ENCODE results near the gene HOXD9.

The HOXD9 gene

DNA sequence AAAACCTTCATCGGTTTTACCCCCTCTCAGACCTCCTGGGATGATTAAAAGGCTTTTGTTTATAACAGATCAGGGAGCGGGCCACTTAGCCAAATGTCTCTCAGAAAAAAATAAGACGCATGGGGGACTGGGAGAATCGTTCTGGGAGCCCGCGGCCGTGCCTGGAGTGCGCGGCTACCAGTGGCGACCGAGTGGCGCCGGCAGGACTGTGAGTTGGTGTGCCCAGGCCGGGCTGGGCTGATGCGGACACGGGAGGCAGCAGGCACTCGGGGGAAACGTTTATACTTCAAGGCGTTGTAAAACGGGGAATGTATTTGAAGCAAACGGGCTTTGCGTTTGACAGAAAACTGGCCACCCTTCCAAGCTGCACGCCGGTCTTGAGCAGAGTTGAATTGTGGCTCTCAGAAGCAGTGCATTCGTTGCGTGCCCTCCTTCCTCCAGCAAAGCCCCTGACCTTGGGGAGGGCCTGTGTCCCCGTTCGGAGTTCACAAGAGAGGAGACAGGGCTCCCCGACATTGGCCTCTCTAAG, 10.6 kb upstream of the HOXD9 start:
- no peak for DNase-seq

DNA sequence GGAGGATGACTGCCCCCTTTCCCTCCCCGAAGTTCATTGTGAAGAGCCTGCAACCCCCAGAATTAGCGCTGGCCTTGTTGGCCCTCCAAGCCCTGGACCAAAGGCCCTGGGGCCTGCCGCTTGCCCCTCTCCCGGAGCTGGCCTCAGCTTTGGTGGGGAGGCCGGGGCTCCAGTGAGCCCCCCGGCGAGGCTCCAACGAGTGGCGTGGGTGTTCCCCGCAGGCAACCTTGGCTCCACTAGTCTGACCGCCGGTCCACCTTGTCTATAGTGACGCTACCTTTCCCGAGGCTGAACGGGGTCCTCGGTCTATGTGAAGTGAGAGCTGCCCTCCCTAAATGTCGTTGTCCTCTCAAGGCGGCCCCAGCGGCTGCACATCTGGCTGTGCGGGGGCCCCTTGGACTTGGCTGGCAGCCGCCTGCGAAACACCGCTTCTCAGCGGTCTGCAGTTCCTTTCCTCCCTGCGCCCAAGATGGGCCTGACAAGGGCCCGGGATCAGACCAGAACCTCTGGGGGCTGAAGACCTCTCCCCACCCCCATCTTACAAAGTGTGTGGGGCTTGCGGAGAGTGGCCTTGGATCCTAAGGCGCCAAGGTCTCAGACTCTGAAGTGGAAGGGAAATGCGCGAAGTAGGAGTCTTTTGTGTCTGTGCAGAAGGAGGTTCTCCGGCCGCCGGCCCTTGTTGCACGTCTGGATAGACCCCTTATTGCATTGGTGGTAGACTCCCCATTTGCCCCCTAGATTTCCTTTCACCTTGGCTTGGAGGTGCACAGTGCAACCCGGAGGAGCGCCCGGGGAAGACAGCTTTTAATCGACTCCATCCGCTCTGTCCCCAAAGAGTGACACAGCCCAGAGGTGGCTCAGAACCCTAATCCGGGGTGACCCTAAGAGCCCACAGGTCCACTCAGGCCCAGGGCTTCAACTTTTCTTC, 9.9 kb upstream of the HOXD9 start:
- no peak for DNase-seq

DNA sequence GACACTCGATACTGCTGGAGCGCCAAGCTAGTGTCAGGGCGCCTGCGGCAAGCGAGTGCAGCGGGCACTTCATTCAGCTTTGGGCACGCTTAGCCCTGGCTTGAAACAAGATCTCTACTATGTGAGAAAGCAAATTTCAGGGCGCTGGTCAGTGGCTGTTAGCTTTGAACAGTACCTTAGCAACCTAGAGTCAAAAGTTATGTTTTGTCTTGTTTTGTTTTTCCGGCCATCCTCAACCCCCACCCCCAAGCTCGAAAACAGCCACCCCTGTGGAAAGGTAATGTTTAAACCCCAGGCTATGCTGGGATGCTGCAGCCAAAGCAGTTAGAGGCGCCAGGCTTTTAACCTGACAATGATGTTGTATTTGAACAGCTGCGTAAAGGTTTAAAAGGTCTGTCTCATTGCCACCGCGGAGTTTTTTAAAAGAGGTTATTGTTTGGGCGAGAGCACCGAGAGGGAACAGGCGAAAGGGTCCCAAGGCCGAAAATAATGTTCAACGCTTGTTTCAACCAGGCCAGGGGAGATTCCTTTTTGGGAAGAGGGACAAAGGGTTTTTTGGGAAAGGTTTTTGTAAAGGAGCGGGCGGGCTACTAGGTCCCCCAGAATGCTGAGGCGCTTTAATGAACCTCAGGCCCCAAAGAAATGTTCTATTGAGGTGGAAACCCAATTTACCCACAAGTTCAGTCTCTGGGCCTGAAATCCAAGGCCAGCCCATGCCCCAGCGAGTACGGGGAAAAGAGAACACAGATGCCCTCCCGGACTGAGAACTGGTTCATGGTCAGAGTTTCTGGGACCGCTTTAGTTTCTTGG, 8.2 kb upstream of the HOXD9 start:
- no peak for DNase-seq

DNA sequence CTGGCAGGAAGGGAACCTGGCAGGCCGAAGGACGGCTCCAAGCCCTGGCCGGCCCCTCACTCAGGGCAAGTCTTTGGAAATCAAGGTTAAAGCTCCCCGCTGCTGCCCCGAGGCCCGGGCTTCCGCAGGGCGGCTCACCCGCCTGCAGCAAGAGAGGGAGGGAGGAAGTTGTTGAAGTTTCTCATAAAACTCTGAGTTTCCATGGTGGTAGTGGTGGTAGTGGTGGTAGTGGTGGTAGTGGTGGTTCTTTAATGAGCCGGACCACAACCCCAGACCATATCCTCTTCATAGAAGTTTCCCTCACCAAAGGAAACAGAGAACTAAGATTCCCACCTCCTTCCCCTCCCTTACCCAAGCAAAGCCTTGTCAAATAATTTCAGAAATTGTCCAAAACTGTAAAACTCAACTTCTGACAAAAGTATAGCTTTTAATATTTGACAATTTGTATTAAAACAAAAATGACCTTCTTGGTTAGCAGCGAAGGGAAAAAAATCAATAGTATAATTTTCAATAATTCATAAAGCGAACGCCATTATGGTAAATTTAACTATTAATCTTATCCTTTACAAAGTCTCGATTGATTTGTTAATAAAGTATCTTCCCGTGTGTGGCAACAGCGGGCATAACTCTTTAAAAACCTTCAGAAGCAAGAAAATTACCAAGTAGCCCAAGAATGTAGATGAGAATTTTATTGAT, 7.4 kb upstream of the HOXD9 start:
- no peak for DNase-seq

DNA sequence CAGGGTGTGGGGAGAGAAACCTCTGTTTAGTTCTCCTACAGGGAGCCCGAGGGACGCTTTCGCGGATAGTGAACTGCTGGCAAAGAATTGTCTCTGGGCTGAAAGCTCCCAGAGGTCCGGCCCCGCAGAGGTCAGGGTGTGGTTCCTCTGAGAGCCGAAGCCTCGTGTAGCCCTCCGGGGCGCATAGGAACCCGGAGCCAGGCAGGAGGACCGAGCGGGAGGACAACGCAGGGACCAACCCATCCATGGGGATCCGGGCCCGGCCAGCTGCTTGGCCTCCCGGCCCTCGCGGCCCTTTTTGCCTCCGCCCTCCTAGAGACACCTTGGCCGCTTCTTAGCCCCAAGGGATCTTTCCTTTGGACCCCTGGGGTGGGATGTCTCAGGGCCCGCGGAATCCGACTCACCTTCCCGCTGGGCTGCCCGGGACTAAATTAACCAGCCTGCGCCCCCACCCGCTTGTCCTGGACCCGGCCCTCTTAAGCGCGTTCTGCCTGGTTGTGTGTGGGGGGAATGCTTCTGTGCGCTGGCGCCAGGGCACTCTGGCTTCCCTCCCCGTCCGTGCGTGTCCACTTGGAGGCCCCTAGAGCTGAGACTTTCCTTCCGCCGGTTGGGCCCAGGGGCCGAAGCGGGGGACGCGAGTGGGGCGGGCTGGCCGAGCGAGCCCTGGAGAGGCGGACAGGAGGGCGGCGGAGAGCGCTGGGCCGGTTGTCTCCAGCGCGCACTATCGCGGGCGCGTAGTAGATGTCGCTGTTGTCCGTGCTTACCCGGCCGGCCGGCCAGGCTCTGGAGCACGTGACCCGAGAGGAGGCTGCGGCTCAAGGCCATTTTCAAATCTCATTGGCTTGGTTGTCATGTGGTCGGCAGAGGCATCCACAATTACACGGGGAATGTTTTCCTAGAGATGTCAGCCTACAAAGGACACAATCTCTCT, 6.4 kb upstream of the HOXD9 start, which contains the start of gene HOXD10:
Gene HOXD10, plus strand, starts transcription at position 896 of the 931 bp plus-strand sequence. CDS start 56 bp downstream, outside the sequence.
- DNase-seq: no peak

DNA sequence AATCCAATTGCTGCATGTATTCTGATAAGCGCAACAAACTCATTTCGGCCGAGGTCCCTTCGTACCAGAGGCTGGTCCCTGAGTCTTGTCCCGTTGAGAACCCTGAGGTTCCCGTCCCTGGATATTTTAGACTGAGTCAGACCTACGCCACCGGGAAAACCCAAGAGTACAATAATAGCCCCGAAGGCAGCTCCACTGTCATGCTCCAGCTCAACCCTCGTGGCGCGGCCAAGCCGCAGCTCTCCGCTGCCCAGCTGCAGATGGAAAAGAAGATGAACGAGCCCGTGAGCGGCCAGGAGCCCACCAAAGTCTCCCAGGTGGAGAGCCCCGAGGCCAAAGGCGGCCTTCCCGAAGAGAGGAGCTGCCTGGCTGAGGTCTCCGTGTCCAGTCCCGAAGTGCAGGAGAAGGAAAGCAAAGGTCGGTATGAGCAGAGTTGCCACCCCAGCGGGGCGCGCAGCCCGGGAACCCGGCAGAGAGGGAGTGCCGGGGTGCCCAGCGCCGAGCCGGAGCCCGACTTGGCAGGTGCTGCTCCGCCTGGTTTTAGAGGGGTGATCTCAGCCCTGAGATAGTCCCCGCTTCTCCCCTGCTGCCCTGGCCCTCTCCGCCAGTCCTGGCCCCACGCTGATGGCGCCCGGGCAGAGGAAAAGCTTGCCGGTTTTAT, 5.2 kb upstream of the HOXD9 start:
- DNase-seq: no peak

DNA sequence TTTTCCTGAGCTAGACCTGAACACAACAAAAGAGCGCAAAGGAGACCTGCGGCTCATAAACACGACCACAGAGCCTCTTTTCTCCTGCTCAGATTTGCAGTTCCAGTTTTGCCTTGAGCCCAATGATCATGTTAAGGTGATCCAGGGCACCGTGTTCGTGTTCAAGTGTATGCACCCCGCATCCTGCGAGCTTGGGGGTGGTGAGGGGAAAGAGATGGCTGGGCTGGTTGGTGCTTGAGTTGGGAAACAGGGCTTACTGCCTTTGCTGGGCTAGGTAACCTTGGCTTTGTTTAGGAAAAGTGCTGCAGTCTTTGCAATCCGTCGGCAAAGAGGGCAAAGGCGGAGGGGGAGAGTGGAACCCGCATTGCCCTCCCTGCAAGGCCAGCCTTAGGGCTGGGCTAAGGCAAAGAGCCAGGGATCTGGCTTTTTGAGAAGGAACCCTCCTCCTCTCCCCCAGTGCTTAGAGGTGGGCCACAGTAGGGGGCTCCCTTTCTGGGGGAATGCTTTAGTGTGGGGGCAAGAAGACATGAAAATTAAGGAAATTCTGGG, 4.6 kb upstream of the HOXD9 start:
- no peak for DNase-seq

DNA sequence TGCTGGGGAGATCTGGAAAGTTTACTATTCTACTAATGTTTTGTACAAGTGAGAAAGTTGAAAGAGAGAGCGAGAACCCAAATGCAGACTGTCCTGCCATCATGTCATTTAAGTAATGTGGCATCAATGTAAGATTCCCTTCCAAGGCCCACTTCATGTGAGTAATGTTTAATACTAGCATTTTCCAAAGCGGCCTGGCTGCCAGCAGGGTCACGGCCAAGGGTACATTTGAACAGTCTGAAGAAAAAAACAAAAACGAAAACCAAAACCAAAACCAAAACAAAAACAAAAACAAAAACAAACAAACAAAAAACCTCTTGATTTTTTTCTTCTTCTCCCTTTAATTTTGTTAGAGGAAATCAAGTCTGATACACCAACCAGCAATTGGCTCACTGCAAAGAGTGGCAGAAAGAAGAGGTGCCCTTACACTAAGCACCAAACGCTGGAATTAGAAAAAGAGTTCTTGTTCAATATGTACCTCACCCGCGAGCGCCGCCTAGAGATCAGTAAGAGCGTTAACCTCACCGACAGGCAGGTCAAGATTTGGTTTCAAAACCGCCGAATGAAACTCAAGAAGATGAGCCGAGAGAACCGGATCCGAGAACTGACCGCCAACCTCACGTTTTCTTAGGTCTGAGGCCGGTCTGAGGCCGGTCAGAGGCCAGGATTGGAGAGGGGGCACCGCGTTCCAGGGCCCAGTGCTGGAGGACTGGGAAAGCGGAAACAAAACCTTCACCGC, 3.7 kb upstream of the HOXD9 start:
- DNase-seq: no peak

DNA sequence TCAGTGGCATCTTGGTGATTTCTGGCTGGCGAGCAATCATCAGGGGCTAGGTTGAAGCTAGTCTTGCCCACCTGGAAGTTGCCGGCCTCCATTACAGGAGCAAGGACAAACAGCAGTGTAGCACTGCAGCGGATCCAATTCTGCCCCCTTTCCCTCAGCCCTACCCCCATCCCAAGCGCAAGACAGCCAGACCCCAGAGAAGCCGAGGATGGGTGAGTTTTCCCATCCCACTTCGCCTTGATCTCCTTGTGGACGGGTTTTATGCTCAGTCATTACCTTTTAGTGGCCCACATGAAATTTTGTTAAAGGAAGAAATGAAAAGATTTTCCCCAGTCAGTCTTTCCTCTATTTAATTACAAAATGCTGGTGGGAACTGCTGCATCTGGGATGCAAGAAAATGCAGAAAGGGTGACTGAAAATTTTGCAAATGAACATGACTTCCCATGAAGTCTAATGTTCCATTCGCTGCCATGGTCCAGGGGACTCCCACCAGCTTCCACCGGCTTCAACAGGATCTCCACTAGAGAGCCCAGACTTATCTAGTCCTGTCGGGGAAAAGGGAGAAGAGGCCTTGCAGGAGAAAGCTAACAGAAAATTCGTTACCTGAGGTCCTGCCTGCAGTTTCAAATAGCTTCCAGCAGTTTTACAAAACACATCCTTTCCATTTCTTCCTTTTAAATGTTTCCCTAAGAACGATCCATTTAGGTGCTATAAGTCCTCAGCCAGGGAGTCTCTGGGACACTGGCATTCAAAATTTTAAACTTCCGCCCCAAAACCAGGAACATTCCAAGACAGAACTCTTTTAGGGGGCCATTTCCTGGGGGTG, 1.9 kb upstream of the HOXD9 start:
- no peak for DNase-seq

DNA sequence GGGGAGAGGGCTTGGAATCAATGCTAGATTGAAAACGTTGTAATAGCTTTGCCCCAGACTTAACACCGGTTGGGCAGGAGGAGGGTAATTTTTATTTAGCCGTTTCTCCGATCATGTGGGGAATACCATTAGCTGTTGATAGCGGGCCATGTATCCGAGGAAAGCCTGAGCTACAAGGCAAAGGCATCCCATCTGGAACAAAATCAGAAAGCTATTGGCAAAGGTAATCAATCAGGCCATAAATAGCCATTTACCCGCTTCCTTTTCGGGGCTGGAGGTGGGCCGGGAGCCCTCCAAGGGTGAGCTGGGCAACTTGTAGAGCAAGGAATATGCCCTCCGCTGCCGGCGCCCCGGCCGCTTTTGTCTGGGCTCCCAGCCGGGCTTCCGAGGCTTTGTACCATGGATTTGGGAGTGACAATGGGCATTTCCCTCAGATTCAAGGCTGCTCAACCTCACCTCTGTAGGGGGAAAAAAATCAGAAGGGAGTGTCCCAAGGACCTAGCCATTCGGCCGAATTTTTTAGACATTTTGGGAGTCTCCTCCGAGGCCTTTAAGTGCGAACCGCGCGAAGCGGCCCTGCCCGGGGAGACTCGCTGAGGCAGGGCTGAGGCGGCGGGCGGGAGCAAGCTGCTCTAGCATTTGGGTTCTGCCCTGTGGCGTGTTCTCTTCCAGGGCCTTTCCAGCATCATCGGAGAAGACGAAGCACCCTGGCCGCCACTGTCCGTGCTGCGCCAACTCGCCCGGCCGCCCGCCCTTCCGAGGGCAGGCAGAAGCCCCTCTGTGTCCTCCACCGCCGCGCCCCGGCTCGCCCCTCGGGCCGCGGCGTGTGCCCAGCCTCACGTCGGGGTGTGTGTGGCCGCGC, 1.1 kb upstream of the HOXD9 start:
- DNase-seq: no peak

DNA sequence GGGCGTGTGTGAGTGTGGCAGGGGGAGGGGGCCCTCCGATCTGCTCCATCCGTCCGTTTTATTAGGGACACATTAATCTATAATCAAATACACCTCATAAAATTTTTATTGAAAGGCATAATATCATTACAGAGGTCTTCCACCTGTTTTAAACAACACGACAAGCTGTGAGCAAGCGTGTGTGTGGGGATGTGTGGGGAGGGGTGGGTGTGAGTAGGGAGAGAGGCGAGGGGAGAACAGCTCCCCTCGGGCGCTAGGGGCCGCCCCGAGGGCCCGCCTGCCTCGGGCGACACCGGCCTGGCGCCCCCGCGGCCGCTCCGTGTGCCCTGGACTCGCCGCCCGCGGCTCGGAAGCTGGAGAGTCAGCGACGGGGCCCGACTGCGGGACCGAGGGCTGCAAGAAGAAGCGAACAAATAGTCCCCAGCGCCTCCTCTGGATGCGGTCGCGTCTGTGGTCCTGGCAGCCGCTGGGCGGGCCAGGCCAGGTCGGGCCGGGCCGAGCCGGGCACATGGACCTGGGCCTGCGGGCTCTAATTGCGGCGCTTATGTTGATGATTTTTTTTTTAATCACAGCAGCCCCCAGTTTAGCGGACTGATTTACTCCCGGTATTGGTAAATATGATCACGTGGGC, 352 bp upstream of the HOXD9 start:
- no peak for DNase-seq

DNA sequence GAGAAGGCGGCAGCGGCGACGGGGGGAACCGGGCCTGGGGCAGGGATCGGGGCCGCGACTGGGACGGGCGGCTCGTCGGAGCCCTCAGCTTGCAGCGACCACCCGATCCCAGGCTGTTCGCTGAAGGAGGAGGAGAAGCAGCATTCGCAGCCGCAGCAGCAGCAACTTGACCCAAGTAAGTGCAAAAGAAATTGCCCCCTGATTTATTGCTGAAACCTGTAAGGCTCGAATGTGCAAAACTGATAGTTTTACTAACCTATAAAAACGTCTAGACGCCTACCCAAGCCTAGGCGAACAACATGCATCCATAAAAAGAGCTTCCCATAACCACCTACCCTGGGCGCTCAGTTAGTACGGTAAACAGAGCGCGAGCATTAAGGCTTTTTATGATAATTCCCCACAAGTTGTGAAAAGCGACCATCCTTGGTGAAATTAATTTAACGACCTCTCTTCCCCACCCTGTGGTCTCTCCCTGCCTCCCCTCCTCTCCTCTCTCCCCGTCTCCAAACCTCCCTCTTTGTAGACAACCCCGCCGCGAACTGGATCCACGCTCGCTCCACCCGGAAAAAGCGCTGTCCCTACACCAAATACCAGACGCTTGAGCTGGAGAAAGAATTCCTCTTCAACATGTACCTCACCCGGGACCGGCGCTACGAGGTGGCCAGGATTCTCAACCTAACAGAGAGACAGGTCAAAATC, 1.0 kb downstream of the HOXD9 start:
- no peak for DNase-seq

DNA sequence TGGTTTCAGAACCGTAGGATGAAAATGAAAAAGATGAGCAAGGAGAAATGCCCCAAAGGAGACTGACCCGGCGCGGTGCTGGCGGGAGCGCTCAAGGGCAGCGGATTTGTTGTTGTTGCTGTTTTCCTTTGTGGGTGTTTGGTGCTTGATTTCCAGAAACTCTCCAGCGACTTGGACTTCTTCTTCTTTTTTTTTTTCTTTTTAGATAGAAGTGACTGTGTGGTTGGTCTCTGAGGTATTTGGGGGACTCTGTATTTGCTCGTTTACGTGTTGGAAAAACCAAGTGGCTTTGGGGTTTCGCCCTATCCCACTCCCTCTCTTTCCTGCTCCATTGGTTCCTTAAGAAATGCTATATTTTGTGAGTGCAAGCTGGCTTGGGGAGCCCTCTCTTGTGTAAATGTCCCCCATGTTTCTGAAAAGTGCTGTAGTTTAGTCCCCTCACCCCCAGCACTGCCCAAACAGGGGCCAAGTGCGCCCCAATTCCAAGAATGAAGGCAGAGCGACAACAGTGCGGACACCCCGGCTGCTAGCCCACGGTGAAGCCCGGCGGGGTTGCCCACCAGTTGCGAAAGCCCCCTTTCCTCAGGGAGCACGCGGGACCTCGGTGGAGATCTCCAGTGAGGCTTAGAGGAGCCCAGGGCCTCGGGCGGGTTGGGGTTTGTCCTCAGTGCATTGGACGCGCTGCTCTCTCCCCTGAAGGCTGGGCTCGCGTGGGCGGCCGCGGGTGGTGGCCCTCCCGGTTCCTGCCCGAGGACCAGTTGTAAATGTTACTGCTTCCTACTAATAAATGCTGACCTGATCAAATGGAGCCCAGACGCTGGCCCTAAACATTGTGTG, 1.8 kb downstream of the HOXD9 start:
- no peak for DNase-seq

DNA sequence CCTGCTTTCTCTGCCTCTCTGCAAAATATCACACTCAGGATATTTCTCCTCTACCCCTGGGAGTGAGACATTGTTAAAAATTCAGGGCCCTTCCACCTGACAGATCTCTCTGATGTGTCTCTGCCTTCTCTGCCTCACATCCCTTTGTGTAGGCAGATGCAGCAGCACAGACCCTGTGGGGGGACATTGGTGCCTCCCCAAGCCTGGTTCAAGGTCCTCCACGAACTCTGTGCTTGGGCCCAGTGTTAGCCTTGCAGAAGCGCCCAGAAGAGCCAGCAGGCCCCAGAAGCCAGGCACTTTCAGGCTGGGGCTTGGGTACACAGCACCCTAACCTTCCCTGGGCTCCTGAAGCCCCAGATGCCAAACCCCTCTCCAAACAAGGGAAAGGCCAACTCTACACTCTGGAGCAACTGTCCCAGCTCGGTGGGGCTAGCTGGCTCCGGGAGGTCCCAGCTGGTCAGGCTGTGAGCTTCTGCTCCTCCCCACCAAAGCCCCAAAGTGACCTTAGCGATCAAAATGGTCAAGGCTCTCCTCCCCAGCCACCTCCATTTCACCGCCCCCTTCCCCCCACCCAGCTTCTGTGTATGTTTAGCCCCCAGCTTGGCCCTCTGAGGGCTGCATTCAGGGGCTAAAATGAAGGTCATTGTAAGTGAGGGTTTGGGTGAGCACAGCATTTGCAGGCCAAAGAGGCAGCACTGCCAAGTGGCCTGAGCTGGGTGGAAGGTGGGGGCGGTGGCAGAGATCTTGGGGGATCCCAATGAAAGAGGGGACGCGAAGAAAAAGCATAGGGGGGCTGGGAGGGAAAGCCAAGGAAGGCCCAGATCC, 2.6 kb downstream of the HOXD9 start:
- no peak for DNase-seq

DNA sequence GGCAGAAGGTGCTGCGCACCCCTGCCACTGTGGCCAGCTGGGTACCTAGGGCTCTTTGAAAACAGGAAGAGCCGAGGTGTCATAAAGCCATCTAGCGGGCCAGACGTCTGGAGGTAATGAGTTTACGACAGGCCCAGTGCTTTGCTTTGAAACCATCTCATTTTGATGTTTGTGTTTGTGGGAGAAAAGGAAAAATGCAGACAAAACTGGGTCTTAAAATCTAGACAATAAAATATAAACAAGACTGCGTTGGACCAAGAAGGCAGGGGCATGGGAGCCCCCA, 3.2 kb downstream of the HOXD9 start:
- DNase-seq: no peak
